ENCODE results near the gene CLEC2L.

DNA sequence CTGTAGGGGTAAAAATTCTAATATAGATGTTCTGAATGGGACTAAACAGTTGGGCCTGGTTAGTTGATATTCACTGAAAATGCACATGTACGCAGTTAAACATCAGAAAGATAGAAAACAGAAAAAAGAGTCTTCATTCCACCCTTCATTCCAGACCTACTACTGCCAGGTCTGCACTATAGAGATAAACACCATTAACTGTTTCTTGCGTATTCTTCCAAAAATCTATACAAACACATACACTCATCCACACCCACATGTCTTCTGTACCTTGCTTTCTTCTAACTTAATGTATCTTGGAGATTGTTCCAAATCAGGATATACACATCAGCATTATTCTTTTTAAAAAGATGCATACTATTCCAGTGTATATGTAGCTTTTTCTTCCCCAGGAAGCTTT lies 13.9 kb upstream of the CLEC2L start:
- no peak for TF ChIP-seq CTBP1 (IDR thresholded peaks at IDR 0.05; ENCODE audit: borderline replicate concordance)
- no peak for TF ChIP-seq FOXM1 (IDR thresholded peaks at IDR 0.05; ENCODE audit: borderline replicate concordance)
- TF ChIP-seq BHLHE40 (IDR thresholded peaks at IDR 0.05; ENCODE audit: borderline replicate concordance), result no peak
- no peak for TF ChIP-seq SP1 (IDR thresholded peaks at IDR 0.05)
- no peak for TF ChIP-seq ZNF384 (IDR thresholded peaks at IDR 0.05)
- no peak for TF ChIP-seq L3MBTL2 (conservative IDR thresholded peaks at IDR 0.05)
- no peak for TF ChIP-seq ARNT (IDR thresholded peaks at IDR 0.05)
- no peak for TF ChIP-seq NFRKB (IDR thresholded peaks at IDR 0.05)
- no peak for TF ChIP-seq FOXK2 (IDR thresholded peaks at IDR 0.05)
- no peak for TF ChIP-seq ELF4 (IDR thresholded peaks at IDR 0.05)
- TF ChIP-seq LEF1 (IDR thresholded peaks at IDR 0.05; ENCODE audit: borderline replicate concordance), result no peak
- TF ChIP-seq FOXA1 (IDR thresholded peaks at IDR 0.05), result no peak
- TF ChIP-seq SUZ12 (IDR thresholded peaks at IDR 0.05), result no peak
- TF ChIP-seq TARDBP (IDR thresholded peaks at IDR 0.05), result no peak
